ENCODE data around the gene FHIT.

The FHIT gene

GRCh38 chr3:59775106-59775505, 1476.1 kb downstream of the FHIT start:
- no peak for DNase-seq (ENCODE audit: low read depth in 2 of 2)

GRCh38 chr3:59774634-59775033, 1476.6 kb downstream of the FHIT start:
- DNase-seq (ENCODE audit: low read depth in 2 of 2), result no peak

GRCh38 chr3:59774000-59774399, 1477.3 kb downstream of the FHIT start:
- DNase-seq (ENCODE audit: low read depth in 2 of 2), result no peak

- peak; percentile 9 to 14 for DNase-seq (ENCODE audit: low read depth in 2 of 2)
Measured at GRCh38 chr3:59772416-59773408, 1478.5 kb downstream of the FHIT start.

- DNase-seq (ENCODE audit: low read depth in 2 of 2), result no peak
Measured at GRCh38 chr3:59771768-59772181, 1479.5 kb downstream of the FHIT start.

GRCh38 chr3:59769127-59769750, 1482.0 kb downstream of the FHIT start:
- no peak for DNase-seq (ENCODE audit: low read depth in 2 of 2)

- DNase-seq (ENCODE audit: low read depth in 2 of 2), result no peak
Measured at GRCh38 chr3:59766200-59766872, 1484.9 kb downstream of the FHIT start.

- no peak for DNase-seq (ENCODE audit: low read depth in 2 of 2)
Measured at GRCh38 chr3:59764171-59764570, 1487.1 kb downstream of the FHIT start.

- DNase-seq (ENCODE audit: low read depth in 2 of 2), result no peak
Measured at GRCh38 chr3:59762941-59763340, 1488.3 kb downstream of the FHIT start.

GRCh38 chr3:59759298-59760031, 1491.8 kb downstream of the FHIT start:
- no peak for DNase-seq (ENCODE audit: low read depth in 2 of 2)

- DNase-seq (ENCODE audit: low read depth in 2 of 2), result no peak
Measured at GRCh38 chr3:59758672-59759071, 1492.6 kb downstream of the FHIT start.

GRCh38 chr3:59756934-59757333, 1494.3 kb downstream of the FHIT start:
- DNase-seq (ENCODE audit: low read depth in 2 of 2), result no peak

- no peak for DNase-seq (ENCODE audit: low read depth in 2 of 2)
Measured at GRCh38 chr3:59754456-59755129, 1496.7 kb downstream of the FHIT start.

- DNase-seq (ENCODE audit: low read depth in 2 of 2), result no peak
Measured at GRCh38 chr3:59753808-59754450, 1497.3 kb downstream of the FHIT start.

GRCh38 chr3:59752925-59753324, 1498.3 kb downstream of the FHIT start:
- DNase-seq (ENCODE audit: low read depth in 2 of 2), result no peak

GRCh38 chr3:59751606-59752005, 1499.6 kb downstream of the FHIT start:
- no peak for DNase-seq (ENCODE audit: low read depth in 2 of 2)

GRCh38 chr3:59750391-59750790, 1500.9 kb downstream of the FHIT start:
- DNase-seq (ENCODE audit: low read depth in 2 of 2), result no peak

- DNase-seq (ENCODE audit: low read depth in 2 of 2), result no peak
Measured at GRCh38 chr3:59749291-59749690, 1502.0 kb downstream of the FHIT start.

GRCh38 chr3:59746585-59746984, 1504.7 kb downstream of the FHIT start:
- no peak for DNase-seq (ENCODE audit: low read depth in 2 of 2)

GRCh38 chr3:59737241-59737640, 1514.0 kb downstream of the FHIT start:
- DNase-seq (ENCODE audit: low read depth in 2 of 2), result no peak

GRCh38 chr3:59734061-59734460, 1517.2 kb downstream of the FHIT start:
- no peak for DNase-seq (ENCODE audit: low read depth in 2 of 2)
